ENCODE results near the gene RAB31.
"Not testable (repeated sequence)": the region's sequence is repeated elsewhere in the genome, so short reads cannot be mapped to it uniquely, and the experiment has no call there.

Gene RAB31

DNA sequence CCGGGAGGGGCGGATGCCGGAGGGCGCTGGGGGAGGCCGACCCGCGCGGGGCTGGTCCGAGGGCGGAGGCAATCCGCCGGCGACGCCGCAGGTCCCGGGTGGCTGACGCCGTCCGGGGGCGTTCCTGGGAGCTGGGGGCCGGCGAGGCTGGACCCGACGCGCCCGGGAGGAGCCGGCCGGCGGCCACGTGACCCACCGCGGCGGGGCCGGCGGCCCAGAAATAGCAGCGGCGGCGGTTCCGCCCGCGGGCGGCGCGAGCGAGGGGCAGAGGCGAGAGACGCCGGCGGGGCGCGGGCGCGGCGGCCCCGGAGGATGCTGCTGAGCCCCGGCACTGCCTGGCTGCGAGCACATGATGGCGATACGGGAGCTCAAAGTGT, at the start of gene RAB31:
TSS of gene RAB31 (plus strand) at position 245 of the 377 bp plus-strand sequence. CDS start at position 350, 105 bp downstream.
- in situ Hi-C loops (cut with MboI; ENCODE audit: low sequenced_read_pairs) = no loop called here

DNA sequence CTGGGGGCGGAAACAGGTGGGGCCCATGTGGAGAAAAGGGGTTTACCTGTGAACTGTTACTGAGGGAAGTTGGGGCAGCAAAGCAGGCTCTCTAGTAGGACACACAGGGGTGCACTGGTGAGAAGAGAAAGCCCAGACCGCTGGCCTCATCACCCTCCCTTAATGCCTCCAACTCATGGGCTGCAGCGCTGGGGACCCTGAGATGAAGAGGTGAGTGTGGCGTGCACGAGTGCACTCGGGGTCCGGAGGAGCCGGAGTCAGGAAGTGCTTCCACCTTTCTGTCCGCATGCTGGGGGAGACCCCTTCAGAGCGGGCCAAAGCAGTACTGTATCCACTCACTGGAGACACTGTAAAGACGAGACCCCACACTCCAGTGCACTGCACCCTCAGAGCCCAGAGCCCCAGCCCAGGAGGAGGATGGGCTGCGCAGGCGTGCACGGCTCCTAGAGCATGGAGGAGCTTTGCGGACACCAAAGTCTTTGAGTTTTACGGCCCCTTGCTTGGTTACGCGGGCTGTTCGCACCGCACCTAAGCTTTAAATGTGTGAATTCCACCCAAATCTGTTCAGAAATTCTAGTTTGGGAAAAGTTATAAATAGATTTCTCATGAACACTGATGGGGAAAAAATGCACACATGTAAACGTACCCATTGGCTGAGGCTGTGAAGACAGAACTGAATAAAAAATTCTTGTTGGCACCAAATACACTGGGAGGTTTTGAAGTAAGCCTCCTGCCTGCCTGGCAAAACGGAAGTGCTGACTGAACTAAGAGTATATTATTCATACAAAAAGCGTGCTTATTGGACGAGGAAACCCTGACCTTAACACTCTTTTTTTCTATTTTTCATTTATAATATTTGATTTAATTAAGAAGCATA, 48.4 kb upstream of the RAB31 start:
- in situ Hi-C loops (cut with MboI; ENCODE audit: low sequenced_read_pairs) = no loop called here

DNA sequence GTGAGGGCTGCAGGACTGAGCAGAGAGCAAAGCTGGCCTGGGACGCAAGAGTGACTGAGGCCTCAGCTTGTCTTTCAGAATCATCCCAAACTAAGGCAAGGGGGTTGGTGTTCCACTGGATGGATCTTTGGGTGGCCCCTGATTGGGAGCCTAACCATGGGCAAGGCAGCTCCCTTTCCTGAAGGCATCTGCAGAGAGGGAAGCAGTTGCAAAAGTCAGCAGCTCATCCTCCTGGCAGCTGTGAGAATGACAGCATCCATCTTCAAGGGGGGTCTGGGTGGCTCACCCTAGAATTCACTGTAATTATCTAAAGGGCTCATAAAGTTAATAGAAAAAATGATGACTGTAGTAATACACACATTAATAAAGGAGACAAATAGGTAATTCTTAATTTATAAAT, 46.5 kb upstream of the RAB31 start:
- in situ Hi-C loops (cut with MboI; ENCODE audit: low sequenced_read_pairs) = no loop called here

DNA sequence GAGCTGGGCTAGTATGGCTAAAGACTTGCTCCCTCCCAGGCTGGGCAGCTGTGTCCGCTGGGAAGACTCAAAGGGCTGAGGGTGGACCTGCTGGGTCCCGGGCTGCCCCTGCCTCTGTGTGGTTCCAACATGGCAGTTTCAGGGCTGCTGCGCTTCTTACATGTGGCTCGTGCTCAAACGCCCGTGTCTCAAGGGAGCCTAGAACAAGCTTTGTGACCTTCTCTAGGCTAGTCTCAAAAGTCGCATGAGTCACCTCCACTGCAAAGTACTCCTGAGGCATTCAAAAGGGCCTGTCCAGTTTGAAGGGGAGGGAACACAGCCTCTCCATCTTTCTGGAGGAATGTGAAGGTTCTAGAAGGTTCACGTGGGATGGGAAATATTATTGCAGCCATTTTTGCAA, 44.7 kb upstream of the RAB31 start:
- in situ Hi-C loops (cut with MboI; ENCODE audit: low sequenced_read_pairs) = no loop called here

GRCh38 chr18:9665314-9665713, 42.8 kb upstream of the RAB31 start:
- in situ Hi-C loops (cut with MboI; ENCODE audit: low sequenced_read_pairs) = no loop called here

DNA sequence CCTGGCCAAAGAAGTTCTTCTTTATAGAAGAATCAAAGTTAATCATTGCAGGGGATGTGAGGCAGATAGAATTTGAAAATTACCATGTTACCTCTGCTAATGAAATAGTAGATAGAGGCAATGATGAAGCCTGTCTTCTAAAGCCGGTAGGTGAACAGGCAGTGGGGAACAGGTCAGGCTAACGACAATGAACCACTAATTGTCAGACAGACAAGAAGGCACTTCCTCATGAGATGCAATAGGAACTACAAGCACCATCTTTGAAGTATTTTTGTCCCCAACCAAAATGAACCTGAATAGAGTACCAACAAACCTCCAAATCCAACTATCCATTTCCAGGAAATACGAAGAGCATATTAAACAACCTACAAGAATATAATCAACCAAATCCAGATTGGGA, 41.6 kb upstream of the RAB31 start:
- in situ Hi-C loops (cut with MboI; ENCODE audit: low sequenced_read_pairs) = no loop called here

DNA sequence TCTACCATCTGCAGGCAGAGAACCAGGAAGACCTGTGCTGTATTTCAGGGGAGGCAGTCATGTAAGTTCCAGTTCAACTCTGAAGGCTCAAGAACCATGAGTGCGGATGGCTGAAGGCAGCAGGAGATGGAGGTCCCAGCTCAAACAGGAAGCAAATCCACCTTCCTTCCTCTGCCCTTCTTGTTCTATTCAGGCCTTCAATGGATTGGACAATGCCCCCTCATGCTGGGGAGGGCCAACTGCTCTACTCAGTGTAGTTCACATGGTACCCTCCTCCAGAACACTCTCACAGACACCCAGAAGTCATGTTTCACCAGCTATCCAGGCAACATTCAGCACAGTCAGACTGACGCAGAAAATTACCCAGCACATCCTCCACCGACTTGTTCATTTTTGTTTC, 39.1 kb upstream of the RAB31 start:
- in situ Hi-C loops (cut with MboI; ENCODE audit: low sequenced_read_pairs) = no loop called here

GRCh38 chr18:9671214-9671613, 36.9 kb upstream of the RAB31 start:
- in situ Hi-C loops (cut with MboI; ENCODE audit: low sequenced_read_pairs) = no loop called here

- in situ Hi-C loops (cut with MboI; ENCODE audit: low sequenced_read_pairs) = no loop called here
Measured at GRCh38 chr18:9673296-9674251, 34.5 kb upstream of the RAB31 start.

GRCh38 chr18:9678216-9678615, 29.9 kb upstream of the RAB31 start:
- in situ Hi-C loops (cut with MboI; ENCODE audit: low sequenced_read_pairs) = not testable (repeated sequence)

- in situ Hi-C loops (cut with MboI; ENCODE audit: low sequenced_read_pairs) = no loop called here
Measured at GRCh38 chr18:9679125-9679524, 29.0 kb upstream of the RAB31 start.

GRCh38 chr18:9681217-9681616, 26.9 kb upstream of the RAB31 start:
- in situ Hi-C loops (cut with MboI; ENCODE audit: low sequenced_read_pairs) = no loop called here

DNA sequence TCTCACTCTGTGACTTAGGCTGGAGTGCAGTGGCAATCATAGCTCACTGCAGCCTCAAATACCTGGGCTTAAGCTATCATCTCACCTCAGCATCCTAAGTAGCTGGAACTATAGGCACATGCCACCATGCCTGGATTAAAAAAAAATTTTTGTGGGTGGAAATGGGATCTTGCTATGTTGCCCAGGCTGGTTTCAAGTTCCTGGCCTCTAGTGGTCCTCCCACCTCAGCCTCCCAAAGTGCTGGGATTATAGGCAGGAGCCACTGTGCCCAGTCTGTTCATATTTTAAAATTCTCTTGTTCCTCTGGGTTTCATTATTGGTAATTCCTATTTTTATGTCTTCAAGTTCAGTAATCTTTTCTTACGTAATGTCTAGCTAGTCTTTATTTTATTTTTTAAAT, 25.5 kb upstream of the RAB31 start:
- in situ Hi-C loops (cut with MboI; ENCODE audit: low sequenced_read_pairs) = no loop called here

- in situ Hi-C loops (cut with MboI; ENCODE audit: low sequenced_read_pairs) = no loop called here
Measured at GRCh38 chr18:9683418-9684396, 24.4 kb upstream of the RAB31 start.

DNA sequence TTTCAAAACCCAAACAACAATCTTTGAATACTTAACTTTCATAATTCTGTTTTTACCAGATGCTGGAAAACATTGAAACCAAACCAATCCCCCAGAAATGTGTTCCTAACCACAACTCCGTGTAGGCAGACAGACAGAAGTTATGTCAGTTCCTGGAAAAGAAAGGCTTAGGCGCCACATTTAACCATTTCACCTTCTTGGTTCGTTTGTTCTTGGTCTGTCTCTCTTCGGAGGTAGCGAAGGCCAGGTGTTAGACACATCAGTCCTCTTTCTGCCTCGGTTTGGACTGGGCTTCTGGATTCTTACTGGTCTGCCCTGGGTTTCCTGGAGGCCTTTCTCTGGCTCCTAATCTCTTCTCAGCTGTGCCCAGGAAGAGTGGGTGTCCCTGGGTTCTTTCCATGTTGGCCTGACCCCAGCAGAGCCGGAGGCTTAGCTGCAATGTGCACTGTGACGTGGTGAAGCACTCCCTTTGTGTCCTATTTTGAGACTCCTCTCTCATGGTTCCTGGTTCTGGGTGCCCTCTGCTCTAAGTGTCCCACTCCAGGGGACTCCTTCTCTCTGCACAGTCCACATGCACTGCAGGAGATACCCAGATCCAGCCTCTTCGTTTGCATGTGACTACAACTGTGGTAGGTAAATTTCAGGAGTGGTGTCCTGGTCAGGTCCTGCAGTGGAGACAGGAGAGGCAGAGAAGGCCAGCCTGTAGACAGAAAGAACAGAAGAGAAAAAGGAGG, 23.1 kb upstream of the RAB31 start:
- in situ Hi-C loops (cut with MboI; ENCODE audit: low sequenced_read_pairs) = no loop called here

GRCh38 chr18:9685615-9685890, 22.5 kb upstream of the RAB31 start:
- in situ Hi-C loops (cut with MboI; ENCODE audit: low sequenced_read_pairs) = no loop called here

DNA sequence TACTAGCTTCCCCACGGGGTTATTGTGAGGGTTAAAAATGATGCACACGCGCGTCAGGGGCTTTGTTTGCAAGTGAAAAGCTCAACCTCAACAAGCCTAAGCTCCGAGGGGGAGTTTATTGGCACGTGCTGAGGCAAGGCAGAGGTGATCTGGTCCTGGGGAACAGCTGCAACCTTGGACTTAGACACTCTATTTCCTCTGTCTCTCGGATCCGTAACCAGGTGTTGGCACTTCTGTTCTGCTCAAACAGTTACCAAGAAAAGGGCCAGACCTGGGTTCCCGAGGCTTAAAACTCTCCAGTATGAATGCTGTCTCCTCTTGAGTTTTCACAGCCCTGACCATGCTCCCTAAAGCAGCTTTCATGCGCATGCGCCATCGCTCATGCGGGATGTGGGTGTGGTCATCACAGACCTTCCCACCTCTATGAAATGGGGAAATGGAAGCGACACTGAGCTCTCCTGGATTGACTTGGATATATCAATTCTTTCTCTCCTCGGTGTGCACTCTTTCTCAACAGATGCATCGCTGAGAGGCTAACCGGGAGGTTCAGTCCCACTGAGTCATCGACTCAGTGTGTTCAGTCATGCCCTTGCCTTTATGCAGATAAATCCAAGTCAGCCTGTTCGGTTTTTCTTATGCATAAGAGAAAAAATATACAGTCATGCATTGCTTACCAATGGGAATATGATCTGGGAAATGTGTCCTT, 19.9 kb upstream of the RAB31 start:
- in situ Hi-C loops (cut with MboI; ENCODE audit: low sequenced_read_pairs) = no loop called here

- in situ Hi-C loops (cut with MboI; ENCODE audit: low sequenced_read_pairs) = no loop called here
Measured at GRCh38 chr18:9689253-9689652, 18.8 kb upstream of the RAB31 start.

- in situ Hi-C loops (cut with MboI; ENCODE audit: low sequenced_read_pairs) = no loop called here
Measured at GRCh38 chr18:9690418-9691188, 17.5 kb upstream of the RAB31 start.
